ENCODE data around the gene SMIM38.

Gene SMIM38

GRCh38 chr11:69170704-69171103 is 15.0 kb downstream of the SMIM38 start:
- in situ Hi-C loops (cut with HindIII; ENCODE audit: low sequenced_read_pairs): no loop called here
- TF ChIP-seq CTCF (IDR thresholded peaks at IDR 0.05; ENCODE audit: low read depth, low read length, missing control alignments): no peak

GRCh38 chr11:69171476-69172240 is 15.9 kb downstream of the SMIM38 start:
- DNase-seq (ENCODE audit: low read depth): no peak
- no peak for TF ChIP-seq CTCF (IDR thresholded peaks at IDR 0.05; ENCODE audit: low read depth, low read length, missing control alignments)
- H3K4me3 ChIP-seq (ENCODE audit: low read depth, low read length): no peak overlapping the region
- in situ Hi-C loops (cut with HindIII; ENCODE audit: low sequenced_read_pairs): no loop called here

More at GRCh38 chr11:69170704-69171103, 15.0 kb downstream of the SMIM38 start:
- H3K4me3 ChIP-seq (ENCODE audit: low read depth, low read length): no peak overlapping the region
- DNase-seq (ENCODE audit: low read depth): no peak

- in situ Hi-C loops (cut with HindIII; ENCODE audit: low sequenced_read_pairs): no loop called here
- DNase-seq (ENCODE audit: low read depth): no peak
Measured at GRCh38 chr11:69172674-69173073, 16.9 kb downstream of the SMIM38 start.

GRCh38 chr11:69173331-69173730 is 17.6 kb downstream of the SMIM38 start:
- TF ChIP-seq CTCF (IDR thresholded peaks at IDR 0.05; ENCODE audit: low read depth, low read length, missing control alignments): no peak
- no peak for DNase-seq (ENCODE audit: low read depth)
- no peak overlapping the region for H3K4me3 ChIP-seq (ENCODE audit: low read depth, low read length)
- in situ Hi-C loops (cut with HindIII; ENCODE audit: low sequenced_read_pairs): no loop called here

More at GRCh38 chr11:69172674-69173073, 16.9 kb downstream of the SMIM38 start:
- no peak for TF ChIP-seq CTCF (IDR thresholded peaks at IDR 0.05; ENCODE audit: low read depth, low read length, missing control alignments)
- H3K4me3 ChIP-seq (ENCODE audit: low read depth, low read length): no peak overlapping the region

DNA sequence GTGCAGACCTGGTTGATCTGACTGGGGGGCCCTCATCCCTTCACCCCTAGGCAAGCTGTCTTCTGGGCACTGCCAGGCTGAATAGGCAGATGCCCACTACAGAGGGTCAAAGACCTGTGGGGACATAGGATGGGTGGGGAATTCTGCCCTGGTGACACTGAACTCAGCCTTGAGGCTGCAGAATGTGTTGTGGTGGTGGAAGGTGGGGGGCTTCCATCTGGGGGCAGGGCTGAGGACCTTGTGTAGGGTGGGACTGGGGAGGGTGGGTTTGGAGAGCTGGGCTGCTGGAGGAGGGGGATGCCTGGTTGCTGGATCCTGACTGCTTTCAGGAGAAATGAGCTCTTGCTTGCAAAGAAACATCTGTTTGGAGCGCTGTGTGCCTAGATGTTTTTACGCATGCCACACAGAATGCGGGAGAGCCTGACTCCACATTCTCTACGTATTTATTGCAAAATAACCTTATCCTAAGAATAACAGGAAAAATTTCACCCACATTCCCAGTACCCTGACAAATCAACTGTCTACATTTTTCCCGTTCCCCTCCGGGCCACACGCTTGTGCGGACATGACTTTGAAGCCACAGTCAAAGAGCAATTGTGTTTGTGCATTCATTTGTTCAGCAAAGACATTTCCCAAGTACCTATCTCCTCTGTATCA is 18.3 kb downstream of the SMIM38 start:
- in situ Hi-C loops (cut with HindIII; ENCODE audit: low sequenced_read_pairs): no loop called here
- no peak for TF ChIP-seq CTCF (IDR thresholded peaks at IDR 0.05; ENCODE audit: low read depth, low read length, missing control alignments)
- DNase-seq (ENCODE audit: low read depth): no peak
- no peak overlapping the region for H3K4me3 ChIP-seq (ENCODE audit: low read depth, low read length)

DNA sequence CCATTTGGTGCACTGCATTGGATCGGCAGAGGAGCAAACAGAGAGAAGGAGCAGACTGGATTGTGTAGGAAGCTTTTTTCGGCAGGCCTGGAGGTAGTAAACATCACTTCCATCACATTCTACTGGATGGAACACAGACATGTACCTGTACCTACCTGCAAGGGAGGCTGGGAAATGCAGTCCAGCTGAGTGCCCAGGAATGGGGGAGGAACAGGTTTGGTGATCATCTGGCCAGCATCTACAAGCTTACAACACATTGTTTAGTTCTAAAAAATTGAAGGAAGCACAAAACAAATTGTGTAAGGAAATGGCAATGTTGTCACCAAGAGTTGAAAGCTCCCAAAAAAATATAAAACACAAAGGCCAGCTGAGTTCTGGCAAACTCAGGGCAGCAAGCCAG is 19.1 kb downstream of the SMIM38 start:
- no peak for DNase-seq (ENCODE audit: low read depth)
- no peak for TF ChIP-seq CTCF (IDR thresholded peaks at IDR 0.05; ENCODE audit: low read depth, low read length, missing control alignments)
- no peak overlapping the region for H3K4me3 ChIP-seq (ENCODE audit: low read depth, low read length)
- in situ Hi-C loops (cut with HindIII; ENCODE audit: low sequenced_read_pairs): no loop called here

Data from astrocyte of the cerebellum (primary cell).